Lower leg skin (tissue), 3 donors: Measurements from ENCODE around the gene MCM3AP.

ENCODE experiments used
- POLR2A ChIP-seq, 2 donors: fragments of 450-650 bp; IDR thresholded peaks; one replicate each; pipeline ENCODE4 v1.6.1; 2016 to 2017; ENCODE audit warnings: antibody characterized with exemption in 2 of 2, mild to moderate bottlenecking in 1 of 2, moderate library complexity in 1 of 2
- TF ChIP-seq, protein P1 (sequence below), 3 donors: fragments of 450-650 bp; IDR thresholded peaks; one replicate each; pipeline ENCODE4 v1.5.1; 2016; ENCODE audit warnings: antibody characterized with exemption in 3 of 3, mild to moderate bottlenecking in 3 of 3, moderate library complexity in 2 of 3

DNA sequence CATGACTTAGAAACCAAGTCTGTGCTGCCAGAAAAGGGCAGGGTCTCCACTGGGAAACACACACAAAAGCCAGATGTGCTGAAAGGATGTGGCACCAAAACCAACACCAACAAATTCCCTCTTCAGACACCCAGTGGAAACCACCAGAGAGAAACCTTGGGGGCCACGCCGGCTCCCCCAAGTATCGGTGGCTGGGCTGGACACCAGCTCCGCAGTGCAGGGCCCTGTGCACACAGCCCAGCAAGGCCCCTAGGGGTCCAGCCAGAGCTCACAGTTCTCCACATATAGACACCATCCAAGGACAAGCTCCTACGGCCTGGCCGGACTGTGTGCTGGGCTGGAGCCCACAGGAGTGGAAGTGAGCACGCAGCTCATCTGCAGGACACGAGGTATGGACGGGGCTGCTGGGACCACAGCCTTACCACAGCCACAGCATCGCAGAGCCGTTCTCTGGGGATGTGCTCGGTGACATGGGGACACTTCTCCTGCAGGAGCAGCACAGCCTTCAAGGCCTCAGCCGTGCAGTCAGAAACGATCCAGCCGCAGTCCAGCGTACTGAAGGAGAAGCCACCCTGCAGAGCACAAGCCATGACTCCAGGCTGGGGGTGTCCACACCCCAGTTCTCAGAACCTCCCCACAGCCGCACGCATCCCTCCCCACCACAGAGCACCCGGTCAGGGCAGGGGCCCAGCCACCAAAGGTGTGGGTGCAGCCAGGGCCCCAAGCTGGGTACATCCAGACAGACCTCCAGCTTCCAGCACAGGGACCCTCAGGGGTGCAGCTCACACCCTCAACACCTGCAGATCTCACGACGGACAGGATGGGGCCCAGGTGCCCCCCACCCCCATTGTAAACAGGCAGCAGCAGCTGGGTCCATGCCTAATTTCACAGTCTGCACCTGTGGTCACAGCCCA is 78.1 kb downstream of the MCM3AP start:
- TF ChIP-seq, protein P1, sequence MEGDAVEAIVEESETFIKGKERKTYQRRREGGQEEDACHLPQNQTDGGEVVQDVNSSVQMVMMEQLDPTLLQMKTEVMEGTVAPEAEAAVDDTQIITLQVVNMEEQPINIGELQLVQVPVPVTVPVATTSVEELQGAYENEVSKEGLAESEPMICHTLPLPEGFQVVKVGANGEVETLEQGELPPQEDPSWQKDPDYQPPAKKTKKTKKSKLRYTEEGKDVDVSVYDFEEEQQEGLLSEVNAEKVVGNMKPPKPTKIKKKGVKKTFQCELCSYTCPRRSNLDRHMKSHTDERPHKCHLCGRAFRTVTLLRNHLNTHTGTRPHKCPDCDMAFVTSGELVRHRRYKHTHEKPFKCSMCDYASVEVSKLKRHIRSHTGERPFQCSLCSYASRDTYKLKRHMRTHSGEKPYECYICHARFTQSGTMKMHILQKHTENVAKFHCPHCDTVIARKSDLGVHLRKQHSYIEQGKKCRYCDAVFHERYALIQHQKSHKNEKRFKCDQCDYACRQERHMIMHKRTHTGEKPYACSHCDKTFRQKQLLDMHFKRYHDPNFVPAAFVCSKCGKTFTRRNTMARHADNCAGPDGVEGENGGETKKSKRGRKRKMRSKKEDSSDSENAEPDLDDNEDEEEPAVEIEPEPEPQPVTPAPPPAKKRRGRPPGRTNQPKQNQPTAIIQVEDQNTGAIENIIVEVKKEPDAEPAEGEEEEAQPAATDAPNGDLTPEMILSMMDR (IDR thresholded peaks at IDR 0.05) = no peak
- no peak for TF ChIP-seq POLR2A (IDR thresholded peaks at IDR 0.05)
